ENCODE measurements around the gene FAT3. TPM values are rescaled to one million over a fixed set of nuclear protein-coding genes. Genes with fewer than 3 reads are reported as not detected.

Gene FAT3
- polyA plus RNA-seq, 3 donors: not detected

GRCh38 chr11:92198268-92198667 lies 26.4 kb upstream of the FAT3 start:
- Histone ChIP-seq H3K36me3 (replicated peaks in 1 of 2; ENCODE audit: control insufficient read depth in 1 of 2, insufficient read depth in 2 of 2, low read length in 2 of 2) (no peaks in the 10 kb centered on the region), H3K4me2 (replicated peaks; ENCODE audit: extremely low read depth, low read length, poor library complexity, severe bottlenecking) (no peak overlapping the region), H3K4me3 (replicated peaks in 1 of 3; ENCODE audit: low read depth in 2 of 3, low read length in 3 of 3) (no peak overlapping the region), H2AFZ (ENCODE audit: insufficient read depth, low read depth, low read length, poor library complexity, severe bottlenecking) (no peak overlapping the region), H3K79me2 (ENCODE audit: insufficient read depth, low read length) (no peaks in the 10 kb centered on the region), H3K9ac (ENCODE audit: insufficient read depth, low read length, poor library complexity, severe bottlenecking) (no peak overlapping the region), H3K27ac (ENCODE audit: low read depth in 1 of 2, low read length in 2 of 2) (no peak overlapping the region), H4K20me1 (ENCODE audit: insufficient read depth, low read length) (no peaks in the 10 kb centered on the region), H3K4me1 (ENCODE audit: control insufficient read depth in 1 of 2, insufficient read depth in 2 of 2, low read length in 2 of 2) (no peaks in the 10 kb centered on the region), H3K9me3 (replicated peaks in 1 of 2; ENCODE audit: control insufficient read depth in 1 of 2, insufficient read depth in 1 of 2, low read length in 2 of 2) (no peaks in the 10 kb centered on the region), H3K27me3 (ENCODE audit: control insufficient read depth in 2 of 2, insufficient read depth in 2 of 2, low read length in 2 of 2) (no peaks in the 10 kb centered on the region)
- no peaks in the 10 kb centered on the region for H3K4me1 Mint-ChIP-seq
- intact Hi-C loops (cut with micrococcal nuclease): no loop called here
- H3K27me3 Mint-ChIP-seq (ENCODE audit: low read depth in 3 of 3): peaks cover 0 to 2% (median 0%) of the 10 kb centered on the region in 3 donors
- no peaks in the 10 kb centered on the region for H3K36me3 Mint-ChIP-seq
- no peak overlapping the region for H3K27ac Mint-ChIP-seq
- H3K9me3 Mint-ChIP-seq: peaks cover 0 to 13% (median 2%) of the 10 kb centered on the region in 7 donors
- H3K4me3 Mint-ChIP-seq: no peak overlapping the region
- TF ChIP-seq CTCF (IDR thresholded peaks at IDR 0.05): no peak
- DNase-seq: no peak
- WGBS (ENCODE audit: insufficient coverage): no CpG with 5 or more reads among the region's 1 CpG

- Mint-ChIP-seq H3K36me3 (no peaks in the 10 kb centered on the region), H3K4me1 (no peaks in the 10 kb centered on the region), H3K9me3 (peaks cover 0 to 9% (median 3%) of the 10 kb centered on the region in 7 donors), H3K27me3 (ENCODE audit: low read depth in 3 of 3) (peaks cover 0 to 2% (median 0%) of the 10 kb centered on the region in 3 donors), H3K4me3 (no peak overlapping the region), H3K27ac (no peak overlapping the region)
- WGBS (ENCODE audit: insufficient coverage): 78% methylated on average over 2 of the region's 3 CpGs
- Histone ChIP-seq H4K20me1 (ENCODE audit: insufficient read depth, low read length) (no peaks in the 10 kb centered on the region), H3K9me3 (replicated peaks in 1 of 2; ENCODE audit: control insufficient read depth in 1 of 2, insufficient read depth in 1 of 2, low read length in 2 of 2) (no peaks in the 10 kb centered on the region), H3K79me2 (ENCODE audit: insufficient read depth, low read length) (no peaks in the 10 kb centered on the region), H3K9ac (ENCODE audit: insufficient read depth, low read length, poor library complexity, severe bottlenecking) (no peak overlapping the region), H3K4me1 (ENCODE audit: control insufficient read depth in 1 of 2, insufficient read depth in 2 of 2, low read length in 2 of 2) (no peaks in the 10 kb centered on the region), H3K27me3 (ENCODE audit: control insufficient read depth in 2 of 2, insufficient read depth in 2 of 2, low read length in 2 of 2) (no peaks in the 10 kb centered on the region), H3K4me3 (replicated peaks in 1 of 3; ENCODE audit: low read depth in 2 of 3, low read length in 3 of 3) (no peak overlapping the region), H2AFZ (ENCODE audit: insufficient read depth, low read depth, low read length, poor library complexity, severe bottlenecking) (no peak overlapping the region), H3K36me3 (replicated peaks in 1 of 2; ENCODE audit: control insufficient read depth in 1 of 2, insufficient read depth in 2 of 2, low read length in 2 of 2) (no peaks in the 10 kb centered on the region), H3K4me2 (replicated peaks; ENCODE audit: extremely low read depth, low read length, poor library complexity, severe bottlenecking) (no peak overlapping the region), H3K27ac (ENCODE audit: low read depth in 1 of 2, low read length in 2 of 2) (no peak overlapping the region)
- TF ChIP-seq CTCF (IDR thresholded peaks at IDR 0.05): no peak
- no peak for DNase-seq
- intact Hi-C loops (cut with micrococcal nuclease): no loop called here
Measured at GRCh38 chr11:92199991-92200390, 24.6 kb upstream of the FAT3 start.

All from CD14-positive monocyte (primary cell).